ENCODE measurements around the gene CCDC138. TPM values are rescaled to one million over a fixed set of nuclear protein-coding genes. Genes with fewer than 3 reads are reported as not detected.
A peak's percentile ranks its signal among the peaks of the same experiment; 100 is the strongest.

Gene CCDC138
- total RNA-seq, 4 donors from 2014 or later, result 2.0 to 4.0 (median 2.9) TPM

DNA sequence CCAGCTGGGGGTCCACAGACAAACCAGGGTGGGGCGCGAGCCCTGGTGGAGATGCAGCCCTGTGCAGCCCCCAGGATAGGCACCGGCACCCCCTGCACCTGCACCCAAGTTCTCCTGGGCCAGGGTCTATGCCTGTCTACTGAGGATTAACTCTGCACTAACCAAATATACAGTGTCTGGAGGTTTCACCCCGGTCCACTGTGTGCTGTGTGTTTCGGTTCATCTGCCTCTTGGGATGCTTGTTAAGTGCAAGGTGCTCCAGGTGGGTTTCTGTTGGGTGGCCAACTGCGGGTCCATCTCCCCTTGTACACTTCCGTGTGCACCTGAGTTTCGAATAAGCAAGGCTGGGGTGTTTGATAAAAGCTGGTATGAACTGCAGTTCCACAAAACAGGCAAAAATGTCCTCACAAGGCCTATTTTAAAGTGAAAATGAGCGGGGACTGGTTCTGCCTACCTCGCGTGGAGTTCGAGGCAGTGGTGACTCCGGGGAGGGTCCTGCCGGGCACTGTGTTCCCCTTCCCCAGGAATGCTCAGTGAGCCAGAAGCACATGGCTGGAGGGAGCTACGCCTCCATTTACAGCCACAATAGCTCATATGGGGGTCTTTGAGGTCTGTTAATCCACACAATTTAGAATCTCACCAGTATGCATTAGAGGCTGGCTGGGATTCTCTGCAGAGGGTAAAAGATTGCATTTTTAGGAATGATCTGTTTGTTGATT is 131.7 kb downstream of the CCDC138 start:
- peak in 1 of 2 donors; percentile 74 for DNase-seq (ENCODE audit: low spot score in 2 of 2)
- 90 to 91% methylated on average over 15 of the region's 15 CpGs for WGBS, 2 donors
- intact Hi-C loops (cut with DNase I; ENCODE audit: low total_unique reads), result no loop called here

DNA sequence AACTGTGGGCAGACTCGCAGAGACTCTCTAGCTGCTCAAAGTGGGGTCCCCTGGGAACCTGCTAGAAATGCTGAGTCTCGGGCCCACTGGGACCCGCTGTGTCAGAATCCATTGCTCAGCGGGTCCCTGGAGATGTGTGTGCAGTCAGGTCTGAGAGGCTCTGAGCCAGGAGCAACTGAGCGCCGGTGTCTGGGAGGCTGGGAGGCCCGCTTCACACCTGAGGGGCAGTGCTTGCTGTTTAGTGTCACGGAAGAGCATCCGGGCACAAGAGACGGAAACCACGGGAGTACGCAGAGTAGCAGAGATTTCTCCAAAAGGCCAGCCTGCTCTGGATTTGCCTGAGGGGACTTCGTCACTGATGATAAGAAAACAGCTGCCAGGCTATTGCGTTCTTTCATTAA is 132.4 kb downstream of the CCDC138 start:
- intact Hi-C loops (cut with DNase I; ENCODE audit: low total_unique reads), result no loop called here
- 92 to 94% methylated on average over 11 to 14 of the region's 14 CpGs for WGBS, 2 donors
- no peak for TF ChIP-seq POLR2A (IDR thresholded peaks at IDR 0.05)
- TF ChIP-seq, protein P1, sequence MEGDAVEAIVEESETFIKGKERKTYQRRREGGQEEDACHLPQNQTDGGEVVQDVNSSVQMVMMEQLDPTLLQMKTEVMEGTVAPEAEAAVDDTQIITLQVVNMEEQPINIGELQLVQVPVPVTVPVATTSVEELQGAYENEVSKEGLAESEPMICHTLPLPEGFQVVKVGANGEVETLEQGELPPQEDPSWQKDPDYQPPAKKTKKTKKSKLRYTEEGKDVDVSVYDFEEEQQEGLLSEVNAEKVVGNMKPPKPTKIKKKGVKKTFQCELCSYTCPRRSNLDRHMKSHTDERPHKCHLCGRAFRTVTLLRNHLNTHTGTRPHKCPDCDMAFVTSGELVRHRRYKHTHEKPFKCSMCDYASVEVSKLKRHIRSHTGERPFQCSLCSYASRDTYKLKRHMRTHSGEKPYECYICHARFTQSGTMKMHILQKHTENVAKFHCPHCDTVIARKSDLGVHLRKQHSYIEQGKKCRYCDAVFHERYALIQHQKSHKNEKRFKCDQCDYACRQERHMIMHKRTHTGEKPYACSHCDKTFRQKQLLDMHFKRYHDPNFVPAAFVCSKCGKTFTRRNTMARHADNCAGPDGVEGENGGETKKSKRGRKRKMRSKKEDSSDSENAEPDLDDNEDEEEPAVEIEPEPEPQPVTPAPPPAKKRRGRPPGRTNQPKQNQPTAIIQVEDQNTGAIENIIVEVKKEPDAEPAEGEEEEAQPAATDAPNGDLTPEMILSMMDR (IDR thresholded peaks at IDR 0.05), result no peak
- DNase-seq (ENCODE audit: low spot score in 2 of 2), result peak in 1 of 2 donors; percentile 66
- no peak overlapping the region for H3K4me3 ChIP-seq (ENCODE audit: low read depth, poor library complexity, severe bottlenecking)

More for the DNA sequence above, 131.7 kb downstream of the CCDC138 start:
- TF ChIP-seq POLR2A (IDR thresholded peaks at IDR 0.05), result no peak
- TF ChIP-seq, protein P1 (IDR thresholded peaks at IDR 0.05), result no peak
- no peak overlapping the region for H3K4me3 ChIP-seq (ENCODE audit: low read depth, poor library complexity, severe bottlenecking)

GRCh38 chr2:108919571-108920373 is 133.2 kb downstream of the CCDC138 start:
- peak in 1 of 2 donors; percentile 81 for DNase-seq (ENCODE audit: low spot score in 2 of 2)
- no peak overlapping the region for H3K4me3 ChIP-seq (ENCODE audit: low read depth, poor library complexity, severe bottlenecking)
- intact Hi-C loops (cut with DNase I; ENCODE audit: low total_unique reads), result no loop called here
- WGBS, 2 donors, result 92 to 95% methylated on average over 19 of the region's 19 CpGs
- TF ChIP-seq POLR2A (IDR thresholded peaks at IDR 0.05), result no peak
- TF ChIP-seq, protein P1 (IDR thresholded peaks at IDR 0.05), result no peak

DNA sequence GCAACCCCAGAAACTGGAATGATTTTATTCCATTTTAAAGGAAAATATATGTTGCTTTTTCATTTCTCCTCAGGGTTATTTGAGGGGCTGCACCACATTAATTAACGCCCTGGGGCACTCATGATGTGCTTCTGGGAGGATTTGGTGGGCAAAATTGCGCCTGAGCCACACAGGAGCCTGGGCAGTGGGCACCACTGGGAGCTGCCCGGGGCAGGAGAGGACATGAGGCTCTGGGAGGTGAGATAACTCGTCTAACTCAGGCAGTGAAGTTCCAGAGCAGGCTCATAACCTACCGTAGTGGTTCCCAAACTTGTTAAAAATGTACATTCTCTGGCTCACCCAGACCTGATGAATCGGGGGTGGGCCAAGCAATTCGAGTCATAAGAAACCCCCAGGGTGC is 134.1 kb downstream of the CCDC138 start:
- WGBS, 2 donors, result 65 to 66% methylated on average over 6 to 7 of the region's 7 CpGs
- TF ChIP-seq POLR2A (IDR thresholded peaks at IDR 0.05), result no peak
- TF ChIP-seq, protein P1 (IDR thresholded peaks at IDR 0.05), result no peak
- no peak overlapping the region for H3K4me3 ChIP-seq (ENCODE audit: low read depth, poor library complexity, severe bottlenecking)
- intact Hi-C loops (cut with DNase I; ENCODE audit: low total_unique reads), result no loop called here
- DNase-seq (ENCODE audit: low spot score in 2 of 2), result no peak

DNA sequence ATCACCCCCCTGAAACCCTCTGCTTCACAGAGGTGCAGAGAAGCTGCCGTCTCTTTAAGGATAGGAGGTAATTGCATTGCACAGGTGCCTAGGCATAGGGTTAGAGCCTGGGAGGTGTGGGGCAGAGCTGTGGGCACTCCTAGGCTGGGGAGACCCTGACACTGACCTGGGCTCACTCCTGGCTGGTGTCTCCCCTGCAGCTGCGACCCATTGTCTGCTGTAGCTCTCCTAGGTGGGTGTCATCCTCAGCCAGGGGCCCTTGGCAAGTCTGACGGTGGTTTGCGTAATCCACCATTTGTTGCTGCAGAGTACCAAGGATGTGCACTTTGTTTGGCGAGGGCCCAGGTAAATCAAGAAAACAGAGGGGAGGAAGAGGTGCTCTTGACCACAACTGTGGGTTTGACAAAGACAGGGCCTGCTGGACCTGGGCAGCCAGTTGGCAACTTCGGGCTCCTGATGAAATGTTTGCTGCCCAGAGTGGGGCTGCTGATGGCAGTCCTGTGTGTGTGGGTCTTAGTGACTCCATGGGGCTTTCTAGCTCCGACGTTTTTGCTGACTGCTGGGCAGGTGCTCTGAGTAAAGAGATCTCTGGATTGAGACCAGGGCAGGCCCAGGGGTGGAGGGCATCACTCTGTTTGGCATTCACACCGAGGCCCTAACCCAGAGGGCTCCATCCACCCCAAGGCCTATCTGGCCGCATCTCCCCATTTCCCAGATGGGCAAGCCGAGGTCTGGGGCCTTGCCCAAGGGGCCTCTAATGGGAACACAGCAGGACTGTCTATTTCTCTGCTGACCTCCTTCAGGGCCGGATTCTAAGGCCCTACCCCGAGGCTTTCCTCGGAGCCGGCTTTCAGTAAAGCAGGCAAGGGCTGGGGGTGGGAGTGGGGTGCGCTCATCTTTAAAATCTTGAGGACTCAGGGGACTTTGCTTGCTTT is 134.8 kb downstream of the CCDC138 start:
- H3K4me3 ChIP-seq (ENCODE audit: low read depth, poor library complexity, severe bottlenecking), result no peak overlapping the region
- DNase-seq (ENCODE audit: low spot score in 2 of 2), result peak in 1 of 2 donors; percentile 80
- intact Hi-C loops (cut with DNase I; ENCODE audit: low total_unique reads), result no loop called here
- 71 to 82% methylated on average over 16 of the region's 16 CpGs for WGBS, 2 donors
- no peak for TF ChIP-seq POLR2A (IDR thresholded peaks at IDR 0.05)
- TF ChIP-seq, protein P1 (IDR thresholded peaks at IDR 0.05), result no peak

Measured in lower leg skin (tissue), 4 donors.